DND-41 (cell line): ENCODE data around the gene NKD1.
"Not testable (repeated sequence)": the region's sequence is repeated elsewhere in the genome, so short reads cannot be mapped to it uniquely, and the experiment has no call there.

Experiments
- ATAC-seq: fragments of 200-7000 bp; cut with Tn5 transposase; 3 replicates; pipeline ENCODE4 v1.9.1; 2021; ENCODE audit warnings: low read depth; ENCODE audit not compliant: insufficient read depth
- DNase-seq: peaks from one replicate; pipeline ENCODE4 v3.0.0-alpha.2; 2020
- H2AFZ ChIP-seq: 2 replicates; pipeline ENCODE4 v1.6.0; 2012; ENCODE audit warnings: low read depth, low read length
- H3K27ac ChIP-seq: 2 replicates; pipeline ENCODE4 v1.5.1; 2012; ENCODE audit warnings: low read length, inconsistent platforms
- H3K27me3 ChIP-seq: fragments of 200-600 bp; sonication (generic); 2 replicates; pipeline ENCODE4 v1.6.0; 2012; ENCODE audit warnings: low read length, mild to moderate bottlenecking, inconsistent platforms; ENCODE audit not compliant: insufficient read depth, poor library complexity
- H3K36me3 ChIP-seq: 2 replicates; pipeline ENCODE4 v1.5.1; 2012; ENCODE audit warnings: low read length, inconsistent platforms; ENCODE audit not compliant: insufficient read depth
- H3K4me1 ChIP-seq: 2 replicates; pipeline ENCODE4 v1.5.1; 2012; ENCODE audit warnings: mild to moderate bottlenecking, low read length; ENCODE audit not compliant: insufficient read depth
- H3K4me2 ChIP-seq: 2 replicates; pipeline ENCODE4 v1.6.0; 2012; ENCODE audit warnings: mild to moderate bottlenecking, moderate library complexity, low read length, inconsistent platforms; ENCODE audit not compliant: insufficient read depth
- H3K4me3 ChIP-seq, 2 experiments: fragments of 200-600 bp in 1 of 2; shearing (Covaris generic) in 1 of 2; 2 replicates each; pipeline ENCODE4 v1.5.1; 2012 to 2016; ENCODE audit warnings: inconsistent platforms in 2 of 2, low read length in 2 of 2, mild to moderate bottlenecking in 2 of 2, low read depth in 1 of 2, moderate library complexity in 1 of 2
- H3K79me2 ChIP-seq: 2 replicates; pipeline ENCODE4 v1.6.0; 2012; ENCODE audit warnings: low read length, inconsistent platforms; ENCODE audit not compliant: insufficient read depth
- H3K9ac ChIP-seq: 2 replicates; pipeline ENCODE4 v1.6.0; 2012; ENCODE audit warnings: low read depth, mild to moderate bottlenecking, inconsistent platforms, low read length, moderate library complexity
- H3K9me3 ChIP-seq: 2 replicates; pipeline ENCODE4 v1.5.1; 2012; ENCODE audit warnings: low read length, moderate library complexity, mild to moderate bottlenecking, inconsistent platforms; ENCODE audit not compliant: insufficient read depth, severe bottlenecking
- H4K20me1 ChIP-seq: 2 replicates; pipeline ENCODE4 v1.6.0; 2012; ENCODE audit warnings: low read length; ENCODE audit not compliant: insufficient read depth
- EZH2 ChIP-seq: IDR thresholded peaks from 3 replicates; pipeline ENCODE4 v1.6.1; 2012; ENCODE audit warnings: borderline replicate concordance, low read depth, mild to moderate bottlenecking, moderate library complexity, low read length, inconsistent platforms; ENCODE audit not compliant: severe bottlenecking
- TF ChIP-seq, protein P1 (sequence below): IDR thresholded peaks from 2 replicates; pipeline ENCODE4 v1.5.1; 2012; ENCODE audit warnings: borderline replicate concordance, low read length, moderate library complexity, mild to moderate bottlenecking; ENCODE audit not compliant: poor library complexity, severe bottlenecking; ENCODE audit errors: extremely low read depth

Gene NKD1

DNA sequence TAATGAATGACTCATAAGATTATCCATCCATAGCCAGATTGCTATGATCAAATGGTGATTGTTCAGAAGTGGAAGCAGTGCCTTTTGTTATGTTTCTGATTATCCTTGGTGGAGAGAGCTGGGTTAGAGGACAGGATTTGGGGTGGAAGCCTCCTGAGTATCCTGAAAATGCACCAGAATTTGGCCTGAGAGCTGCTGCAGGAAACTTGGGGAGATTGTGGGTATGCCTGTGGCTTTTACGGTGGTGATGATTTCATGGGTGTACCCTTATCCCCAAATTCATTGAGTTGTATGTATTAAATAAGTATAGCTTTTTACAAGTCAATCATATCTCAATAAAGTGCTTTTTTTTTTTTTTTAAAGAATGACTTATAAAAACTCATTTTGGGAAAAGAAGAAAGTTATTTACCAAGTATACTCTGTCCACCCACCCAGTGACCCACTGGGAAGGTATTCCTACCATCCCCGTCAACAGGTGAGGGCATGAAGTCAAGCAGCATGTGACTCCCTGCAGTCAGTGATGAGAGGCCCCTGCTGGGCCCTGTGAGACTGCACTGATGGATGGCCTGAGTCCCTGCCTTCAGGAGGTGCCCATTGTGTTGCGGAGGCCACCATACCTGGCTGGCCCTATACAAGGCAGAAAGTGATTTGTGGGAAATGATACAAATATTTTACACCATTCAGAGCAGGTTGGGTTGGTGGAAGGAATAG is 28.4 kb downstream of the NKD1 start:
- ATAC-seq (no peak), DNase-seq (no peak)
- Histone ChIP-seq H3K79me2 (no peaks in the 10 kb centered on the region), H3K9ac (no peak overlapping the region), H3K36me3 (no peaks in the 10 kb centered on the region), H3K27me3 (peaks cover 4% of the 10 kb centered on the region), H3K27ac (no peak overlapping the region), H3K4me2 (no peak overlapping the region), H4K20me1 (no peaks in the 10 kb centered on the region), H2AFZ (no peak overlapping the region), H3K4me1 (no peaks in the 10 kb centered on the region), H3K4me3 (no peak overlapping the region), H3K9me3 (no peaks in the 10 kb centered on the region)
- TF ChIP-seq EZH2: no peak
- TF ChIP-seq, protein P1, sequence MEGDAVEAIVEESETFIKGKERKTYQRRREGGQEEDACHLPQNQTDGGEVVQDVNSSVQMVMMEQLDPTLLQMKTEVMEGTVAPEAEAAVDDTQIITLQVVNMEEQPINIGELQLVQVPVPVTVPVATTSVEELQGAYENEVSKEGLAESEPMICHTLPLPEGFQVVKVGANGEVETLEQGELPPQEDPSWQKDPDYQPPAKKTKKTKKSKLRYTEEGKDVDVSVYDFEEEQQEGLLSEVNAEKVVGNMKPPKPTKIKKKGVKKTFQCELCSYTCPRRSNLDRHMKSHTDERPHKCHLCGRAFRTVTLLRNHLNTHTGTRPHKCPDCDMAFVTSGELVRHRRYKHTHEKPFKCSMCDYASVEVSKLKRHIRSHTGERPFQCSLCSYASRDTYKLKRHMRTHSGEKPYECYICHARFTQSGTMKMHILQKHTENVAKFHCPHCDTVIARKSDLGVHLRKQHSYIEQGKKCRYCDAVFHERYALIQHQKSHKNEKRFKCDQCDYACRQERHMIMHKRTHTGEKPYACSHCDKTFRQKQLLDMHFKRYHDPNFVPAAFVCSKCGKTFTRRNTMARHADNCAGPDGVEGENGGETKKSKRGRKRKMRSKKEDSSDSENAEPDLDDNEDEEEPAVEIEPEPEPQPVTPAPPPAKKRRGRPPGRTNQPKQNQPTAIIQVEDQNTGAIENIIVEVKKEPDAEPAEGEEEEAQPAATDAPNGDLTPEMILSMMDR: no peak

DNA sequence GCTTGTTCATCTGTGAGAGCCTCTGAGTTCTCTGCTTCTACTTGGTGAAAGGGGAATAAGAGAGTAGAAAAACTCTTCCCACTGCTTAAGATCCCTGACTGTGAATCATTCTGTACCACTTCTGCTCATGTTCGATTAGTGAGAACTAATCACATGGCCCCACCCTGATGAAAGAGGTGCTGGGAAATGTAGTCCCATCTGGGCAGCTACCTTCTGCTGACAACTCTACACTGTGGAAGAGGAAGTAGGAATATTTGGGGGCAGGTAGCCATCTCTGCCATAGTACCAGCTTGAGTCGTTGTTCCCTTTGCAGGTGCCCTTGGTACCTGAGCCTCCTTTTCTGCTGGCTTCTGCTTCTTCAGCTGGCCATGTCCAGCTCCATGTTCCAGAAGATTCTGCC is 29.9 kb downstream of the NKD1 start:
- no peak for TF ChIP-seq EZH2
- TF ChIP-seq, protein P1: no peak
- ATAC-seq (no peak), DNase-seq (no peak)
- no peak overlapping the region for H3K27ac ChIP-seq
- no peak overlapping the region for H3K9ac ChIP-seq
- no peaks in the 10 kb centered on the region for H3K4me1 ChIP-seq
- H3K4me3 ChIP-seq: no peak overlapping the region
- H3K36me3 ChIP-seq: no peaks in the 10 kb centered on the region
- H4K20me1 ChIP-seq: no peaks in the 10 kb centered on the region
- H2AFZ ChIP-seq: no peak overlapping the region
- no peaks in the 10 kb centered on the region for H3K79me2 ChIP-seq
- no peaks in the 10 kb centered on the region for H3K9me3 ChIP-seq
- no peak overlapping the region for H3K4me2 ChIP-seq
- H3K27me3 ChIP-seq: peaks cover 8% of the 10 kb centered on the region

DNA sequence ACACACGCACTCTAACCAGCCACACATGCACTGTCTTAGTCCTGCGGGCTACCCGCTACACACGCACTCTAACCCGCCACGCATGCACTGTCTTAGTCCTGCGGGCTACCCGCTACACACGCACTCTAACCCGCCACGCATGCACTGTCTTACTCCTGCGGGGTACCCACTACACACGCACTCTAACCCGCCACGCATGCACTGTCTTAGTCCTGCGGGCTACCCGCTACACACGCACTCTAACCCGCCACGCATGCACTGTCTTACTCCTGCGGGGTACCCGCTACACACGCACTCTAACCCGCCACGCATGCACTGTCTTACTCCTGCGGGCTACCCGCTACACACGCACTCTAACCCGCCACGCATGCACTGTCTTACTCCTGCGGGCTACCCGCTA is 31.2 kb downstream of the NKD1 start:
- H3K4me1 ChIP-seq, H3K79me2 ChIP-seq, H3K9me3 ChIP-seq, H3K27me3 ChIP-seq, DNase-seq, H3K9ac ChIP-seq, H2AFZ ChIP-seq, H4K20me1 ChIP-seq, ATAC-seq, H3K4me2 ChIP-seq, H3K36me3 ChIP-seq, H3K27ac ChIP-seq, H3K4me3 ChIP-seq: not testable (repeated sequence)

DNA sequence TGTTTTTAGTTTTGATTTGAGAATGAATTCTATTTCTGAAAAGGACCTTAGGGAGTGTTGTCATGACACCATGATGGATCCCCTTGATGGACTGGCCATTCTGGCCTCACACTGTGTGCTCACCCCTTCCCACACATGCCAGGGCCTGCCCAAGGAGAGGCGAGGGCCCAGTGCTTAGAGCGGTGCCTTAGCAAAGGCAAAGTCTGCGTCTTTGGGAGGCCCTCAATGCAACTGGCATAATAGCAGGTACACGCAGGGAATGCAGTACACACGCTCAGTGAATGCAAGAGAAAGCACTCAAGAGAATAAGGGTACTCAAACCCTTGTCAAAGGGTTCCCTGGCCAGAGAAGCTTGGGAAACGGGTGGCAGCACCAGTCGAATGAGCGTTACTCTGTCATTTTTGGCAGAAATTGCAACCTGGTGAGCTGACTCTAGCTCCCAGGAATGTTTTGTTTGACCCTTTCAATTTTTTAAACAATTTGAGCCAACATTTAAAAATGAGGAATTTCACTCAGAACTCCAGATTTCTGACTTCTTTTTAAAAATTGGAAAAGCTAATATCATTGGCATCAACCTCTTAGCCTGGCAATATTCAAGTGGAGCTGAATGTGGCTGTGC is 32.1 kb downstream of the NKD1 start:
- no peak overlapping the region for H3K4me3 ChIP-seq
- TF ChIP-seq EZH2: no peak
- TF ChIP-seq, protein P1: no peak
- H3K79me2 ChIP-seq: no peaks in the 10 kb centered on the region
- 0 out of 2 replicates have a peak, but pooled peaks cover 2% of the 10 kb centered on the region for H4K20me1 ChIP-seq
- H3K4me2 ChIP-seq: no peak overlapping the region
- no peaks in the 10 kb centered on the region for H3K4me1 ChIP-seq
- H3K36me3 ChIP-seq: no peaks in the 10 kb centered on the region
- H2AFZ ChIP-seq: no peak overlapping the region
- no peaks in the 10 kb centered on the region for H3K9me3 ChIP-seq
- ATAC-seq (no peak), DNase-seq (no peak)
- no peak overlapping the region for H3K9ac ChIP-seq
- no peak overlapping the region for H3K27ac ChIP-seq
- H3K27me3 ChIP-seq: peaks cover 8% of the 10 kb centered on the region
